GM10248 (cell line): ENCODE measurements around the gene NR2C2.

Experiments used
- CTCF ChIA-PET: fragments of 300-600 bp; sonication (Branson Sonifier 250); formaldehyde crosslinking; extraction: SDS; loops from one replicate; lab custom pipeline; 2021; ENCODE audit warnings: antibody characterized with exemption; lab: Yijun Ruan, JAX
- POLR2A ChIA-PET: fragments of 350-650 bp; sonication (Branson Sonifier 250); formaldehyde crosslinking; extraction: SDS; loops from one replicate; lab custom pipeline; 2020; ENCODE audit warnings: antibody characterized with exemption; lab: Yijun Ruan, JAX
- DNase-seq: peaks from one replicate; pipeline ENCODE4 v3.0.0; 2012; ENCODE audit errors: extremely low spot score
- CTCF ChIP-seq: IDR thresholded peaks from 2 replicates; pipeline ENCODE4 v1.5.1; 2012; ENCODE audit warnings: mild to moderate bottlenecking, low read depth; ENCODE audit errors: extremely low read depth, missing control alignments, control extremely low read depth

Gene NR2C2

GRCh38 chr3:14905055-14905657 lies 42.2 kb upstream of the NR2C2 start:
- TF ChIP-seq CTCF: no peak
- POLR2A ChIA-PET: no interaction called here
- CTCF ChIA-PET: interaction anchor here (0.9 kb wide), 1 partner anchor 124 kb away, joined by 3 read pairs; no protein-coding TSS in a partner anchor
- DNase-seq: no peak

GRCh38 chr3:14906355-14906971 lies 40.9 kb upstream of the NR2C2 start:
- no peak for DNase-seq
- ChIA-PET CTCF (no interaction called here), POLR2A (no interaction called here)
- no peak for TF ChIP-seq CTCF

- no peak for DNase-seq
- no peak for TF ChIP-seq CTCF
- ChIA-PET CTCF (interaction anchor here (1.3 to 5.4 kb wide), 2 partner anchors 14 to 398 kb away, joined by 3 to 23 read pairs; no protein-coding TSS in a partner anchor), POLR2A (no interaction called here)
Observed at GRCh38 chr3:14907043-14907966, 40.1 kb upstream of the NR2C2 start.

- no peak for TF ChIP-seq CTCF
- DNase-seq: no peak
- ChIA-PET POLR2A (no interaction called here), CTCF (interaction anchor here (5.4 kb wide), 1 partner anchor 12 kb away, joined by 23 read pairs; no protein-coding TSS in a partner anchor)
Observed at GRCh38 chr3:14909250-14909649, 38.1 kb upstream of the NR2C2 start.

GRCh38 chr3:14911651-14912050 lies 35.7 kb upstream of the NR2C2 start:
- TF ChIP-seq CTCF: no peak
- POLR2A ChIA-PET: no interaction called here

More at GRCh38 chr3:14911651-14912050, 35.7 kb upstream of the NR2C2 start:
- DNase-seq: no peak
- CTCF ChIA-PET: interaction anchor here (0.8 to 5.4 kb wide), 4 partner anchors 10 to 131 kb away, joined by 3 to 23 read pairs (median 5); no protein-coding TSS in a partner anchor
